GM23338 (cell line): Measurements from ENCODE around the gene BIRC7. TPM values are rescaled to one million over a fixed set of nuclear protein-coding genes. Genes with fewer than 3 reads are reported as not detected.

Source experiments
- ATAC-seq: fragments of 200-7000 bp; cut with Tn5 transposase; 3 replicates; pipeline ENCODE4 v1.9.1; 2020
- DNase-seq: peaks from one replicate; pipeline ENCODE4 v3.0.0-alpha.2; 2015; ENCODE audit warnings: low spot score
- H2AFZ ChIP-seq: fragments of 200-600 bp; sonication (generic); 2 replicates; pipeline ENCODE4 v1.8.0; 2016; ENCODE audit warnings: antibody characterized with exemption, mild to moderate bottlenecking, moderate library complexity
- H3F3A ChIP-seq: fragments of 200-600 bp; sonication (generic); replicated peaks from 2 replicates; pipeline ENCODE4 v1.8.0; 2017; ENCODE audit warnings: antibody characterized with exemption, mixed run types, low read depth
- H3K27ac ChIP-seq: fragments of 200-600 bp; sonication (generic); 2 replicates; pipeline ENCODE4 v1.6.1; 2016; ENCODE audit warnings: low read depth
- H3K27me3 ChIP-seq: fragments of 200-600 bp; sonication (generic); 2 replicates; pipeline ENCODE4 v1.8.0; 2016; ENCODE audit warnings: mild to moderate bottlenecking, mixed run types, moderate library complexity; ENCODE audit not compliant: insufficient read depth
- H3K36me3 ChIP-seq: fragments of 200-600 bp; sonication (generic); 2 replicates; pipeline ENCODE4 v1.8.0; 2016; ENCODE audit warnings: mild to moderate bottlenecking; ENCODE audit not compliant: insufficient read depth
- H3K4me1 ChIP-seq: fragments of 200-600 bp; sonication (generic); 2 replicates; pipeline ENCODE4 v1.8.0; 2016; ENCODE audit warnings: mild to moderate bottlenecking, moderate library complexity; ENCODE audit not compliant: insufficient read depth
- H3K4me2 ChIP-seq: fragments of 200-600 bp; sonication (generic); 2 replicates; pipeline ENCODE4 v1.7.1; 2017; ENCODE audit warnings: mixed run types
- H3K4me3 ChIP-seq: fragments of 200-600 bp; sonication (generic); 2 replicates; pipeline ENCODE4 v1.6.1; 2016; ENCODE audit warnings: mixed run types
- H3K79me2 ChIP-seq: fragments of 200-600 bp; sonication (generic); replicated peaks from 2 replicates; pipeline ENCODE4 v1.8.0; 2017; ENCODE audit warnings: mild to moderate bottlenecking; ENCODE audit not compliant: insufficient read depth
- H3K9me2 ChIP-seq: fragments of 200-600 bp; sonication (generic); 2 replicates; pipeline ENCODE4 v1.8.0; 2017; ENCODE audit not compliant: insufficient read depth
- H4K20me1 ChIP-seq: fragments of 200-600 bp; sonication (generic); replicated peaks from 2 replicates; pipeline ENCODE4 v1.8.0; 2017; ENCODE audit warnings: mild to moderate bottlenecking; ENCODE audit not compliant: insufficient read depth
- H3K27ac Mint-ChIP-seq: 2 replicates; pipeline ENCODE4 v1.8.0; 2020; ENCODE audit warnings: inconsistent platforms, mild to moderate bottlenecking, moderate library complexity, mixed read lengths
- H3K27me3 Mint-ChIP-seq: 3 replicates; pipeline ENCODE4 v1.8.0; 2022; ENCODE audit warnings: low read depth, mild to moderate bottlenecking, moderate library complexity, mixed read lengths, inconsistent platforms; ENCODE audit not compliant: insufficient read depth, poor library complexity
- H3K36me3 Mint-ChIP-seq: 3 replicates; pipeline ENCODE4 v1.8.0; 2021; ENCODE audit warnings: low read depth, mild to moderate bottlenecking, inconsistent platforms, moderate library complexity, mixed read lengths
- H3K4me1 Mint-ChIP-seq: 3 replicates; pipeline ENCODE4 v1.8.0; 2020; ENCODE audit warnings: mild to moderate bottlenecking, inconsistent platforms, mixed read lengths
- H3K4me3 Mint-ChIP-seq: 3 replicates; pipeline ENCODE4 v1.8.0; 2021; ENCODE audit warnings: moderate library complexity, mild to moderate bottlenecking, inconsistent platforms, mixed read lengths
- H3K9me3 Mint-ChIP-seq: 3 replicates; pipeline ENCODE4 v1.8.0; 2020; ENCODE audit warnings: moderate library complexity, mild to moderate bottlenecking, inconsistent platforms, mixed read lengths
- EZH2phosphoT487 ChIP-seq: fragments of 200-600 bp; sonication (generic); IDR thresholded peaks from one replicate; pipeline ENCODE4 v1.8.1; 2018; ENCODE audit warnings: antibody characterized with exemption; ENCODE audit not compliant: unreplicated experiment
- POLR2AphosphoS5 ChIP-seq: IDR thresholded peaks from 2 replicates; pipeline ENCODE4 v1.6.1; 2016; ENCODE audit warnings: antibody characterized with exemption, low read depth
- REST ChIP-seq: IDR thresholded peaks from one replicate; pipeline ENCODE4 v1.6.1; 2018; ENCODE audit warnings: antibody characterized with exemption; ENCODE audit not compliant: unreplicated experiment
- STAT1 ChIP-seq: IDR thresholded peaks from one replicate; pipeline ENCODE4 v1.6.1; 2016; ENCODE audit warnings: antibody characterized with exemption; ENCODE audit not compliant: unreplicated experiment
- ZNF114 ChIP-seq: fragments of 250-450 bp; sonication (Bioruptor Pico); IDR thresholded peaks from 2 replicates; pipeline ENCODE4 v1.5.0; 2020; ENCODE audit warnings: mild to moderate bottlenecking, moderate library complexity
- polyA plus RNA-seq: library from polyadenylated mRNA; unstranded; fragments of >200 nt; fragmentation: Nextera tagmentation; extraction: Ambion mirVana; gene quantifications from 2 replicates; pipeline ENCODE4 v1.2.1, GENCODE V29; 2016
- total RNA-seq: library from RNA; depleted of rRNA; stranded (reverse); fragments of >200 nt; shearing (Covaris generic); gene quantifications from 2 replicates; pipeline ENCODE4 v1.2.3, GENCODE V29; 2014
- TF ChIP-seq, protein P1 (sequence below), 2 experiments: fragments of 200-600 bp in 1 of 2; sonication (generic) in 1 of 2; conservative IDR thresholded peaks; 2 replicates each; pipeline versions ENCODE4 v1.5.1 to v1.6.1; 2016 to 2017; ENCODE audit warnings: antibody characterized with exemption in 2 of 2, low read depth in 2 of 2, mild to moderate bottlenecking in 2 of 2, moderate library complexity in 1 of 2
- TF ChIP-seq, protein P2 (sequence below): IDR thresholded peaks from 2 replicates; pipeline ENCODE4 v1.6.1; 2016; ENCODE audit warnings: antibody characterized with exemption

BIRC7 gene
- total and polyA plus RNA-seq, 2 experiments from 2014 or later, result 0.16 to 0.24 TPM

- H3K4me1 ChIP-seq, result no peaks in the 10 kb centered on the region; the same call in 1 of the 2 replicates
- Mint-ChIP-seq H3K9me3 (no peaks in the 10 kb centered on the region), H3K27ac (no peak overlapping the region), H3K4me1 (peaks cover 22% of the 10 kb centered on the region), H3K4me3 (no peak overlapping the region), H3K36me3 (no peaks in the 10 kb centered on the region; the same call in 2 of the 3 replicates), H3K27me3 (peaks cover 43% of the 10 kb centered on the region)
- DNase-seq, result no peak
- no peak for ATAC-seq
- H3K27ac ChIP-seq, result no peak overlapping the region
- no peaks in the 10 kb centered on the region for H3K79me2 ChIP-seq
- H2AFZ ChIP-seq, result no peak overlapping the region
- TF ChIP-seq, protein P1, sequence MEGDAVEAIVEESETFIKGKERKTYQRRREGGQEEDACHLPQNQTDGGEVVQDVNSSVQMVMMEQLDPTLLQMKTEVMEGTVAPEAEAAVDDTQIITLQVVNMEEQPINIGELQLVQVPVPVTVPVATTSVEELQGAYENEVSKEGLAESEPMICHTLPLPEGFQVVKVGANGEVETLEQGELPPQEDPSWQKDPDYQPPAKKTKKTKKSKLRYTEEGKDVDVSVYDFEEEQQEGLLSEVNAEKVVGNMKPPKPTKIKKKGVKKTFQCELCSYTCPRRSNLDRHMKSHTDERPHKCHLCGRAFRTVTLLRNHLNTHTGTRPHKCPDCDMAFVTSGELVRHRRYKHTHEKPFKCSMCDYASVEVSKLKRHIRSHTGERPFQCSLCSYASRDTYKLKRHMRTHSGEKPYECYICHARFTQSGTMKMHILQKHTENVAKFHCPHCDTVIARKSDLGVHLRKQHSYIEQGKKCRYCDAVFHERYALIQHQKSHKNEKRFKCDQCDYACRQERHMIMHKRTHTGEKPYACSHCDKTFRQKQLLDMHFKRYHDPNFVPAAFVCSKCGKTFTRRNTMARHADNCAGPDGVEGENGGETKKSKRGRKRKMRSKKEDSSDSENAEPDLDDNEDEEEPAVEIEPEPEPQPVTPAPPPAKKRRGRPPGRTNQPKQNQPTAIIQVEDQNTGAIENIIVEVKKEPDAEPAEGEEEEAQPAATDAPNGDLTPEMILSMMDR (conservative IDR thresholded peaks at IDR 0.05; ENCODE audit: low read depth in 2 of 2), result no peak
- TF ChIP-seq EZH2phosphoT487 (no peak), REST (no peak), POLR2AphosphoS5 (no peak), ZNF114 (no peak)
- TF ChIP-seq, protein P2, sequence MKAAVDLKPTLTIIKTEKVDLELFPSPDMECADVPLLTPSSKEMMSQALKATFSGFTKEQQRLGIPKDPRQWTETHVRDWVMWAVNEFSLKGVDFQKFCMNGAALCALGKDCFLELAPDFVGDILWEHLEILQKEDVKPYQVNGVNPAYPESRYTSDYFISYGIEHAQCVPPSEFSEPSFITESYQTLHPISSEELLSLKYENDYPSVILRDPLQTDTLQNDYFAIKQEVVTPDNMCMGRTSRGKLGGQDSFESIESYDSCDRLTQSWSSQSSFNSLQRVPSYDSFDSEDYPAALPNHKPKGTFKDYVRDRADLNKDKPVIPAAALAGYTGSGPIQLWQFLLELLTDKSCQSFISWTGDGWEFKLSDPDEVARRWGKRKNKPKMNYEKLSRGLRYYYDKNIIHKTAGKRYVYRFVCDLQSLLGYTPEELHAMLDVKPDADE, result no peak
- no peak overlapping the region for H3K4me2 ChIP-seq
- H3K9me2 ChIP-seq, result no peaks in the 10 kb centered on the region
- no peaks in the 10 kb centered on the region for H3K36me3 ChIP-seq
- H4K20me1 ChIP-seq, result no peaks in the 10 kb centered on the region
- peaks cover 19% of the 10 kb centered on the region for H3K27me3 ChIP-seq
- H3F3A ChIP-seq, result no peaks in the 10 kb centered on the region
- H3K4me3 ChIP-seq, result no peak overlapping the region
Measured at GRCh38 chr20:63258781-63259180, 23.1 kb downstream of the BIRC7 start.

GRCh38 chr20:63259734-63260460 lies 24.2 kb downstream of the BIRC7 start:
- peaks cover 21% of the 10 kb centered on the region for H3K4me1 Mint-ChIP-seq
- no peaks in the 10 kb centered on the region; the same call in 1 of the 2 replicates for H3K4me1 ChIP-seq
- no peak for TF ChIP-seq STAT1
- TF ChIP-seq, protein P2, result no peak
- TF ChIP-seq, protein P1 (conservative IDR thresholded peaks at IDR 0.05; ENCODE audit: low read depth in 2 of 2), result no peak

More at GRCh38 chr20:63259734-63260460, 24.2 kb downstream of the BIRC7 start:
- H3K27ac Mint-ChIP-seq, result no peak overlapping the region
- H4K20me1 ChIP-seq, result no peaks in the 10 kb centered on the region
- H3K4me2 ChIP-seq, result no peak overlapping the region
- peaks cover 13% of the 10 kb centered on the region for H3K27me3 ChIP-seq
- DNase-seq (no peak), ATAC-seq (no peak)
- no peak overlapping the region for H3K4me3 ChIP-seq
- H3K79me2 ChIP-seq, result no peaks in the 10 kb centered on the region
- H3F3A ChIP-seq, result no peaks in the 10 kb centered on the region
- no peaks in the 10 kb centered on the region for H3K9me3 Mint-ChIP-seq
- no peaks in the 10 kb centered on the region for H3K9me2 ChIP-seq
- H3K36me3 ChIP-seq, result no peaks in the 10 kb centered on the region
- H3K27ac ChIP-seq, result no peak overlapping the region
- no peak overlapping the region for H3K4me3 Mint-ChIP-seq
- H3K36me3 Mint-ChIP-seq, result no peaks in the 10 kb centered on the region; the same call in 2 of the 3 replicates
- H2AFZ ChIP-seq, result no peak overlapping the region
- H3K27me3 Mint-ChIP-seq, result peaks cover 46% of the 10 kb centered on the region
